ENCODE results near the gene CCDC57.

The CCDC57 gene

GRCh38 chr17:82246365-82247181, 33.9 kb upstream of the CCDC57 start:
- no peak for DNase-seq

- no peak for DNase-seq
Measured at GRCh38 chr17:82246040-82246364, 33.4 kb upstream of the CCDC57 start.

GRCh38 chr17:82245134-82246039, 32.7 kb upstream of the CCDC57 start:
- DNase-seq = no peak

GRCh38 chr17:82244413-82245133, 31.9 kb upstream of the CCDC57 start:
- DNase-seq = no peak

GRCh38 chr17:82243648-82244412, 31.2 kb upstream of the CCDC57 start:
- DNase-seq = no peak

- no peak for DNase-seq
Measured at GRCh38 chr17:82242977-82243647, 30.5 kb upstream of the CCDC57 start.

- DNase-seq = no peak
Measured at GRCh38 chr17:82242698-82242976, 30.0 kb upstream of the CCDC57 start.

- DNase-seq = no peak
Measured at GRCh38 chr17:82241926-82242697, 29.5 kb upstream of the CCDC57 start.

GRCh38 chr17:82241183-82241925, 28.7 kb upstream of the CCDC57 start:
- DNase-seq = peak; percentile 45

GRCh38 chr17:82240506-82241182, 28.0 kb upstream of the CCDC57 start:
- no peak for DNase-seq

- no peak for DNase-seq
Measured at GRCh38 chr17:82239926-82240505, 27.4 kb upstream of the CCDC57 start.

GRCh38 chr17:82239401-82239925, 26.8 kb upstream of the CCDC57 start:
- no peak for DNase-seq

- peak; percentile 69 to 75 for DNase-seq
Measured at GRCh38 chr17:82238472-82239201, 26.0 kb upstream of the CCDC57 start.

GRCh38 chr17:82237746-82238471, 25.3 kb upstream of the CCDC57 start:
- DNase-seq = no peak

GRCh38 chr17:82237083-82237745, 24.6 kb upstream of the CCDC57 start:
- DNase-seq = no peak

GRCh38 chr17:82236142-82236971, 23.7 kb upstream of the CCDC57 start:
- DNase-seq = peak; percentile 71

GRCh38 chr17:82235775-82236141, 23.1 kb upstream of the CCDC57 start:
- no peak for DNase-seq

Data from activated CD4-positive, alpha-beta T cell treated with anti-CD3 and anti-CD28 coated beads for 4 hours (primary cell).